Loucy (cell line): Measurements from ENCODE around the gene SLC9A2.

Experiments used
- EZH2phosphoT487 ChIP-seq: fragments of 200-600 bp; IDR thresholded peaks from 2 replicates; pipeline ENCODE4 v1.6.1; 2018; ENCODE audit warnings: antibody characterized with exemption, mild to moderate bottlenecking, moderate library complexity, borderline replicate concordance
- TF ChIP-seq, protein P1 (sequence below): fragments of 200-600 bp; sonication (generic); conservative IDR thresholded peaks from 2 replicates; pipeline ENCODE4 v1.5.1; 2014; ENCODE audit warnings: mild to moderate bottlenecking, antibody characterized with exemption, low read length

DNA sequence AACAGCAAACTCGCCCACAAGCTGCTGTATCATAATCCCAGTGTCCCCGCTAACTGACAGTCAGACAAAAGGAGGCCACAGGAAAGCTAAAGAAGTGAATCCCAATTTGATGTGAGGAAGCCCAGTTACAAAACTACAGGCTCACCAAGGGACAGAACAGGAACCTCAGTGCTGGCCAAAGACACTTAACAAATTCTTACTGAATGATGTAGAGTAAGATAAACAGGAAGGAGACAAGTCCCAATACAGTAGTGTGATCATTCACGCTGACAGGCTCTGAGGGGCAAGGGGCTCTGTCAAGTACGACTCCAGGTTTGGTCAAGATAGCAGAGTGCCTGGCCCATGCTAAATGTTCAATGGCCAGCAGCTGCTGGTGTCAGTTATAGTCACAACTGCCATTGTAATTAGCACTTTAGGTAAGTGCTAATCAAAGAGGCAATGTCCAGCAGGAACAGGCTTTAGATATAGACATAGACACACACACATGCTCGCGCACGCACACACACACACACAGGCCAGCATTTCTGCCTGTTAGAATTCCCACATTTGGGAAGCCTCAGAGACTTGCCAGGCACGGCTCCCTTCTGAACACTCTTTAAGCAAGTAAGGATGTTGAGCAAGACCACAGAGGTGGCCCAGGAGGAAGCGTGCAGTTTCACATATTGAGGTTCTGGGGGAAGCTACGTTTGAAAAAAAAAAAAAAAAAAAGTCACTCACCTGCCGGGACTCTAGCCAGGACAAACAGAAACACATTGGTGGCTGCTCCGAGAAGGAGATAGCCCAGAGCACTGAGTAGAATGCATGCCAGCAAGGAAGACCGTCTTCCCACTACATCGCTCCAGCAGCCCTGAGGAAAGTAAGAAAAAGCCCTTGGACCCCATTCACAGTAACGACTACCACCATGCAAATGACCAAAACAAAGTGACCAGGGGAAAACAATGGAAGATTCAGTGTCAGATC, 107.1 kb downstream of the SLC9A2 start:
- TF ChIP-seq, protein P1, sequence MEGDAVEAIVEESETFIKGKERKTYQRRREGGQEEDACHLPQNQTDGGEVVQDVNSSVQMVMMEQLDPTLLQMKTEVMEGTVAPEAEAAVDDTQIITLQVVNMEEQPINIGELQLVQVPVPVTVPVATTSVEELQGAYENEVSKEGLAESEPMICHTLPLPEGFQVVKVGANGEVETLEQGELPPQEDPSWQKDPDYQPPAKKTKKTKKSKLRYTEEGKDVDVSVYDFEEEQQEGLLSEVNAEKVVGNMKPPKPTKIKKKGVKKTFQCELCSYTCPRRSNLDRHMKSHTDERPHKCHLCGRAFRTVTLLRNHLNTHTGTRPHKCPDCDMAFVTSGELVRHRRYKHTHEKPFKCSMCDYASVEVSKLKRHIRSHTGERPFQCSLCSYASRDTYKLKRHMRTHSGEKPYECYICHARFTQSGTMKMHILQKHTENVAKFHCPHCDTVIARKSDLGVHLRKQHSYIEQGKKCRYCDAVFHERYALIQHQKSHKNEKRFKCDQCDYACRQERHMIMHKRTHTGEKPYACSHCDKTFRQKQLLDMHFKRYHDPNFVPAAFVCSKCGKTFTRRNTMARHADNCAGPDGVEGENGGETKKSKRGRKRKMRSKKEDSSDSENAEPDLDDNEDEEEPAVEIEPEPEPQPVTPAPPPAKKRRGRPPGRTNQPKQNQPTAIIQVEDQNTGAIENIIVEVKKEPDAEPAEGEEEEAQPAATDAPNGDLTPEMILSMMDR, result no peak
- TF ChIP-seq EZH2phosphoT487, result no peak
